ENCODE measurements around the gene SNIP1. TPM values are rescaled to one million over a fixed set of nuclear protein-coding genes. Genes with fewer than 3 reads are reported as not detected.

The SNIP1 gene, protein sequence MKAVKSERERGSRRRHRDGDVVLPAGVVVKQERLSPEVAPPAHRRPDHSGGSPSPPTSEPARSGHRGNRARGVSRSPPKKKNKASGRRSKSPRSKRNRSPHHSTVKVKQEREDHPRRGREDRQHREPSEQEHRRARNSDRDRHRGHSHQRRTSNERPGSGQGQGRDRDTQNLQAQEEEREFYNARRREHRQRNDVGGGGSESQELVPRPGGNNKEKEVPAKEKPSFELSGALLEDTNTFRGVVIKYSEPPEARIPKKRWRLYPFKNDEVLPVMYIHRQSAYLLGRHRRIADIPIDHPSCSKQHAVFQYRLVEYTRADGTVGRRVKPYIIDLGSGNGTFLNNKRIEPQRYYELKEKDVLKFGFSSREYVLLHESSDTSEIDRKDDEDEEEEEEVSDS
- total RNA-seq, result 7.3 and 12.3 TPM in 2 replicates

DNA sequence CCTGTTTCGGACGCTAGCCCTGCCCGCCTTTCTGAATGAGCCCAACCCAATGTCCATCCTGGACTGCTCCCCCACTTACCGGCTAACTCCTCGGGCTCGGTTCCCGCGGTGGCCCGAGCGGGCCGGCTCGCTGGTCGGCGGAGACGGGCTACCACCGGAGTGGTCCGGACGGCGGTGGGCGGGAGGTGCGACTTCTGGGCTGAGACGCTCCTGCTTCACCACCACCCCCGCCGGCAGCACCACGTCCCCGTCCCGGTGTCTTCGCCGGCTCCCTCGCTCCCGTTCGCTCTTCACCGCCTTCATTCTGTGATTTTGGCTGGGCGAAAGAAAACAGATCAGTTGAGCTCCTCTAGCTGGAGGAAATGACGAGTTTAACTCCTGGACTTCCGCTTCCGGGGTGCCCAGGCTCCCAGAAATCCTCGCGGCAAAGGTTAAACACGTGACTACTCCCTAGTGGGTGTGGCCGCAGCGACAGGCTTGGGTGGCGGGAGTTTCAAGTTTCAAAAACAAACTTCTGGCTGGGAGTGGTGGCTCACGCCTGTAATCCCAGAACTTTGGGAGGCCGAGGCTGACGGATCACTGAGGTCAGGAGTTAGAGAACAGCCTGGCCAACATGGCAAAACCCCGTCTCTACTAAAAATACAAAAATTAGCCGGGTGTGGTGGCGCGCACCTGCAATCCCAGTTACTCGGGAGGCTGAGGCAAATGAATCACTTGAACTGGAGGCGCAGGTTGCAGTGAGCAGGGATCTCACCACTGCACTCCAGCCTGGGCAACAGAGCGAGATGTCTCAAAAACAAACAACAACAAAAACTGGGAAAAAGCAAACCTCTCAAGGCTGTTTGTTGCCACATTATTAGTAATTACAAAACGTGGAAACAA, at the start of gene SNIP1:
Gene SNIP1 (minus strand): TSS at position 367 of the 882 bp plus-strand sequence. CDS start 64 bp downstream, at position 303.

DNA sequence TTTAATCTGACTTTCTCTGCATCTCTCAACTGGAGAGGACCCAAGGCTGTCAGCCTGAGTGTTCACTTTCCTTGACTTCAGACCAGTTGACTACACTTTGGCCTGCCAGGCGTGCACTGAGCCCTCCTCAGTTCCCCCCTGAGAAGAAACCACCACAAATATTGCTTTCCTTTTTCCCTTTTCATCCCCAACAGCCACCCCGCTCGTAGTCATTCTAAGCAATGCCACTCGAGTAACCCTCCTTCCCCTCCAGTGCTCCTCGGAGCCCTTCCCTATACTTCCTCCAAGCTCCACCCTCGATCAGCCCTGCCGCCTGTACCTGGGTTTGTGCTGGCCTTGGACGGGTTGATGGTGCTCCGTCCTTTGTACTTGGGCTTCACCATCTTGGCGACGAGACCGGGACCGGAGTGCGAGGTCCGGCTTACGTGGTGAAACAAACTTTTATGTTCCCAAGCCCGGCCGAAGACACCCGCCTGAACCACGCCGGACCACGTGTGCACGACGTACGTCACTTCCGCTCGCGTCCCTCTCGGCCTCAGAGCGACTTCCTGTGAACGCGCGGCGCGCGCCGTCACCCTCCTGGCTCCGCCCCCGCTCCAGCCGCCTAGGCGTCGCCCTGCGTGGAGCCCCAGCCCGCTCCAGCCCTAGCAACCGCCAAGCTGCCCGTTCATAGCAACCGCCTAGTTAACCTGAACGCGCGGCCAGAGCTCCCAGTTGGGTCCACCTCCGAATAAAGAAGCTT, 41.5 kb upstream of the SNIP1 start, which contains the start of gene GNL2:
Gene GNL2 (minus strand): TSS at position 498 of the 742 bp plus-strand sequence. CDS start 115 bp downstream, at position 383.

DNA sequence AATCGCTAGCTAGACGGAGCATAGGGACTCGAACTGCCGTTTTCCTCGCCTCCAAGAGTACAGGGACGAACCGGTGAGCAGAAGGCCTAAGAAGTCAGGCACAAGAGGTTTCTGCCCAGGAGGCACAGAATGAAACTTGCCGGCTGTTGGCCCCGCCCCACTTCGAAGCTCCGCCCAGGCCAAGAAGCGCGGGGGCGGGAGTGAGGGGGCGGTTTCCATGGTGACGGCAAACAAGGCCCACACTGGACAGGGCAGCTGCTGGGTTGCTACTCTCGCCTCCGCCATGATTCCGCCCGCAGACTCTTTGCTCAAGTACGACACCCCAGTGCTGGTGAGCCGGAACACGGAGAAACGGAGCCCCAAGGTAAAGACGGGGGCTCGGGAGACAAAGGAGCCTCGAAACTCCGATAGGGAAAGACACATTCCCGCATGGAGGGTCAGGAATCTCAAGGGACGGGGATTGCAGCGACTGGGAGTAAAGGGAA, 2.7 kb upstream of the SNIP1 start, which contains the start of gene DNALI1:
Gene DNALI1 (plus strand): TSS at position 229 of the 485 bp plus-strand sequence. CDS start 55 bp downstream, at position 284.

DNA sequence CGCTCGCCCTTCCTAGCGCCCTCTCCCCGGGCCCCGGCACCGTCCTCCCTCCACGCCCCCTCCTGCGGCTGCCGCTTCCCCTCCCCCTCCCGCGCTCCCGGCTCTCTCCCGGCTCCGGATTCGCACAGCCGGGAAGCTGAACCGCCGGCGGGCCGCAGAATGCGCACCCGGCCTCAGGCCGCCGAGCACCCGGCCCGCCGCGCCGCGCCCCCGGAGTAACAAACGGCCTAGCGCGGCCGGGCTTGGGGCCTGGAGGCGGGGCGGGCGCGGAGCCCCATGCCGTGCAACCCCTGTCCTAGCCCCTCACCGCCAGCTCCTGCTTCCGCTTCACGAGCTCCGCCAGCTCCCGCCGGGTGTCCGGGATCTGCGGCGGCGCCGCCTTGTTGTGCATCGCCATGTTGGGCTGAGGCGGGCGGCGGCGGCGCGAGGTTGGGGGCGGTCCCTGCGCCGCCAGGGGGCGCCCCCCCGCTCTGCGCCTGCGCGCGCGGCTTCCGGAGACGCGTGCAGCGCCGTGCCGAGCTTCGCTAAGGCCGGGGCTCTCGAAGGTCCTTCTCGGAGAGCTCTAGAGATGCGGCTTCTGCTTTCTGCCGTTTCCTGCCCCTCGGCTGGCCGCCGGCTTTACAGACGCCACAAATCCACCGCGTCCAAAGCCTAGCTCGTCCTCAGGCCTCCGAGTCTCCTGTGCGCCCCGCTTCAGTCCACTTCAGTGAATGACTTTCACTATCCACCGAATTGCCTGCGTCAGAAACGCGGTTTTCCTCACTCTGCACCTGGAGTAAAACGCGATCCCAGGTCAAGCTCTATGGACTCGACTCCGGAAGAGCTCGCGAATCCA, 39.5 kb downstream of the SNIP1 start, which contains the start of gene MEAF6:
Gene MEAF6 (minus strand): TSS at position 417 of the 835 bp plus-strand sequence. CDS start 20 bp downstream, at position 397.

Small RNAs within 50 kb of the gene (small RNA-seq; reads per million reads assigned to genes)
- not detected for gene AL034379.1
- 0.27 reads per million, percentile 5 among the genes with 10 or more reads in this experiment for gene MIR5581

Other genes with a start within 250 kb of the SNIP1 start
- gene ZC3H12A, start 79.7 kb downstream of the SNIP1 start, total RNA-seq, result 7.7 and 13.5 TPM in 2 replicates
- gene MEAF6, start 39.5 kb downstream of the SNIP1 start, total RNA-seq, result 51.8 and 52.2 TPM in 2 replicates
- gene DNALI1, start 2.6 kb upstream of the SNIP1 start, total RNA-seq, result 7.8 and 9.9 TPM in 2 replicates
- gene GNL2, start 41.6 kb upstream of the SNIP1 start, total RNA-seq, result 65.4 and 99.1 TPM in 2 replicates
- under 0.01 and 0.20 TPM in 2 replicates for gene RSPO1, start 80.6 kb upstream of the SNIP1 start, total RNA-seq
- gene CDCA8, start 138.2 kb upstream of the SNIP1 start, total RNA-seq, result 12.9 and 21.5 TPM in 2 replicates
- gene EPHA10, start 210.8 kb upstream of the SNIP1 start, total RNA-seq, result not detected in 2 replicates
- 0.73 and 0.78 TPM in 2 replicates for gene MANEAL, start 239.6 kb upstream of the SNIP1 start, total RNA-seq

Measured in subcutaneous preadipocyte (primary cell).